ENCODE results near the gene ZNF626. TPM values are rescaled to one million over a fixed set of nuclear protein-coding genes. Genes with fewer than 3 reads are reported as not detected.
A peak's percentile ranks its signal among the peaks of the same experiment; 100 is the strongest.

ZNF626 gene
- 26.7 and 60.5 TPM in 2 replicates for total RNA-seq (ENCODE audit: low replicate concordance)

DNA sequence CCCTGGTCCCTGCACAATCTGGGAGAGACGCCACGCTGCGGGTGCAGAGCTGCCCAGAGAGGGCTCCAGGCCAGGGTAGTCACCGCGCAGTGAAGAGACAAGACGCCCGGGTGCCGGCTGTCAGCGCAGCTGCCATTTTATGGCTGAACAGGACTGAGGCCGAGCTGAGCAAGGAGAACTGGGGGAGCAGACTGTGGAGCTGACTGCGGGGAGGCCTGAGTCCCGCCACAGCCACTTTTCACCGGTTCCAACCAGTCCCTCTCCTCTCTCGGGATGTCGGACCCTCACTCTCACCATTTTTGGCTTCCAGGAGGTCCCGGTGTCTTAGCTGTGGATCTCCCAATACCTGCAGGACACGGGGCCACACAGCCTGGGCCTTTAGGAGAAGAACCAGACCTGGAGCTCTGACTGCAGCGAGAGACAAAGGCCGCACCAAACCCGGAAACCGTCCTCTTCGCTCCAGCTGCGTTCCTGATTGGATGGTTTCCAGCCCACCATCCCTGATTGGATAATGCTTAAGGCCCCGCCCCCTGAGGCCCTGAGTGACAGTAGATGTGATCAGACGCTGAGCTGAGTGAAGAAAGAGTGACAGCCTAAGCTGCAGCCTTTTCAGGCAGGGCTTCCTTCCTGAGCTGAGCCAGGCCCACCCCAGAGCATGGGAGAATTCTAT is at the start of gene ZNF626:
TSS of gene ZNF626 (minus strand) at position 422 of the 670 bp plus-strand sequence. CDS start at position 297, 125 bp downstream.
- Mint-ChIP-seq H3K27ac (peak within 1 kb of the TSS; percentile 81), H3K27me3 (ENCODE audit: insufficient read depth, low read depth) (peaks cover 17% of the 10 kb centered on the region), H3K4me1 (no peaks in the 10 kb centered on the region), H3K36me3 (peaks cover 31% of the 10 kb centered on the region), H3K9me3 (peaks cover 80% of the 10 kb centered on the region), H3K4me3 (peak within 1 kb of the TSS; percentile 95)
- Histone ChIP-seq H3F3A (ENCODE audit: low read depth) (peaks cover 7% of the 10 kb centered on the region), H3K4me3 (peak within 1 kb of the TSS; percentile 77), H3K27ac (peak within 1 kb of the TSS; percentile 98), H2AFZ (replicated peaks) (peak within 1 kb of the TSS; percentile 81), H3K4me2 (peak within 1 kb of the TSS; percentile 84), H3K4me1 (peaks cover 27% of the 10 kb centered on the region), H4K20me1 (ENCODE audit: low read depth) (peaks cover 16% of the 10 kb centered on the region), H3K9ac (peak within 1 kb of the TSS; percentile 97), H3K36me3 (peaks cover 16% of the 10 kb centered on the region), H3K79me2 (ENCODE audit: low read depth) (peaks cover 50% of the 10 kb centered on the region), H3K9me3 (ENCODE audit: low read depth) (peaks cover 3% of the 10 kb centered on the region), H3K27me3 (no peaks in the 10 kb centered on the region)
- peak; percentile 99 for DNase-seq (ENCODE audit: low spot score)
- TF ChIP-seq EZH2 (IDR thresholded peaks at IDR 0.05): no peak
- TF ChIP-seq, protein P1, sequence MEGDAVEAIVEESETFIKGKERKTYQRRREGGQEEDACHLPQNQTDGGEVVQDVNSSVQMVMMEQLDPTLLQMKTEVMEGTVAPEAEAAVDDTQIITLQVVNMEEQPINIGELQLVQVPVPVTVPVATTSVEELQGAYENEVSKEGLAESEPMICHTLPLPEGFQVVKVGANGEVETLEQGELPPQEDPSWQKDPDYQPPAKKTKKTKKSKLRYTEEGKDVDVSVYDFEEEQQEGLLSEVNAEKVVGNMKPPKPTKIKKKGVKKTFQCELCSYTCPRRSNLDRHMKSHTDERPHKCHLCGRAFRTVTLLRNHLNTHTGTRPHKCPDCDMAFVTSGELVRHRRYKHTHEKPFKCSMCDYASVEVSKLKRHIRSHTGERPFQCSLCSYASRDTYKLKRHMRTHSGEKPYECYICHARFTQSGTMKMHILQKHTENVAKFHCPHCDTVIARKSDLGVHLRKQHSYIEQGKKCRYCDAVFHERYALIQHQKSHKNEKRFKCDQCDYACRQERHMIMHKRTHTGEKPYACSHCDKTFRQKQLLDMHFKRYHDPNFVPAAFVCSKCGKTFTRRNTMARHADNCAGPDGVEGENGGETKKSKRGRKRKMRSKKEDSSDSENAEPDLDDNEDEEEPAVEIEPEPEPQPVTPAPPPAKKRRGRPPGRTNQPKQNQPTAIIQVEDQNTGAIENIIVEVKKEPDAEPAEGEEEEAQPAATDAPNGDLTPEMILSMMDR (IDR thresholded peaks at IDR 0.05): no peak
- TF ChIP-seq EZH2phosphoT487 (IDR thresholded peaks at IDR 0.05): no peak

DNA sequence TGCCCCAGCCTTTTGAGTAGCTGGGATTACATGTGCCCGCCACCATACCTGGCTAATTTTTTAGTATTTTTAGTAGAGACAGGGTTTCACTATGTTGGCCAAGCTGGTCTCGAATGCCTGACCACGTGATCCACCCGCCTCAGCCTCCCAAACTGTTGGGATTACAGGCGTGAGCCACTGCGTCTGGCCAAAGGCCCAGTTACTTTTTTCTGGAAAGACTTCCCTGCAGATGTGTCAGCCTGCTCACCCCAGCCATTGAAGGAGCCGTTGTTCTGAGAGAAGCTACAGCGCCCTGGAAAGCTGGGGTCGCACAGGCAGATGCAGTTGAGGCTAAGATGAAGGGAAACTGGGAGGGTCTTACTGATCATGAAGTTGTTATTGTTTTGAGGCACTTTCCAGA is 7.9 kb upstream of the ZNF626 start:
- Mint-ChIP-seq H3K27ac (no peak overlapping the region), H3K36me3 (no peaks in the 10 kb centered on the region), H3K4me1 (no peaks in the 10 kb centered on the region), H3K9me3 (peaks cover 37% of the 10 kb centered on the region), H3K4me3 (no peak overlapping the region), H3K27me3 (ENCODE audit: insufficient read depth, low read depth) (peaks cover 4% of the 10 kb centered on the region)
- H3K4me1 ChIP-seq: peaks cover 11% of the 10 kb centered on the region
- H3F3A ChIP-seq (ENCODE audit: low read depth): peaks cover 7% of the 10 kb centered on the region
- no peak overlapping the region for H2AFZ ChIP-seq (replicated peaks)
- H3K79me2 ChIP-seq (ENCODE audit: low read depth): no peaks in the 10 kb centered on the region
- no peak overlapping the region for H3K4me3 ChIP-seq
- no peak overlapping the region for H3K9ac ChIP-seq
- no peak for TF ChIP-seq EZH2phosphoT487 (IDR thresholded peaks at IDR 0.05)
- TF ChIP-seq EZH2 (IDR thresholded peaks at IDR 0.05): no peak
- TF ChIP-seq, protein P1 (IDR thresholded peaks at IDR 0.05): no peak
- H3K36me3 ChIP-seq: no peaks in the 10 kb centered on the region
- H3K27ac ChIP-seq: no peak overlapping the region
- H3K4me2 ChIP-seq: no peak overlapping the region
- no peaks in the 10 kb centered on the region for H3K9me3 ChIP-seq (ENCODE audit: low read depth)
- no peaks in the 10 kb centered on the region for H4K20me1 ChIP-seq (ENCODE audit: low read depth)
- H3K27me3 ChIP-seq: no peaks in the 10 kb centered on the region
- no peak for DNase-seq (ENCODE audit: low spot score)

DNA sequence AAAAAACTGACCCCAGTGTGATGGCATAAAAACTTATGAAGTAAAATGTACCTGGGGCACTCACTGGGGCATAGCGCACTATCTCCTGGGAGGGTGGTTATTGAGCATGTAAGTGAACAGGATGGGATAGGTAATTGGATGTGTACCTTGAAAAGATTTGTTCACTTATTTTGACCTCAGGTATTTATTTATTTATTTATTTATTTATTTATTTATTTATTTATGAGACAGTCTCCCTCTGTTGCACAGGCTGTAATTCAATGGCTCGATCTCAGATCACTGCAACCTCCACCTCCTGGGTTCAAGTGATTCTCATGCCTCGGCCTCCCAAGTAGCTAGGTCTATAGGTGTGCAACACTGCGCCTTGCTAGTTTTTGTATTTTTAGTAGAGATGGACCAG is 5.9 kb upstream of the ZNF626 start:
- H3K4me3 Mint-ChIP-seq: no peak overlapping the region
- H3K27me3 ChIP-seq: no peaks in the 10 kb centered on the region
- no peak overlapping the region for H3K4me3 ChIP-seq
- peaks cover 7% of the 10 kb centered on the region for H3K27me3 Mint-ChIP-seq (ENCODE audit: insufficient read depth, low read depth)
- no peak overlapping the region for H3K27ac ChIP-seq
- H3K4me1 Mint-ChIP-seq: no peaks in the 10 kb centered on the region
- H3F3A ChIP-seq (ENCODE audit: low read depth): peaks cover 7% of the 10 kb centered on the region
- no peak overlapping the region for H3K9ac ChIP-seq
- H3K4me1 ChIP-seq: peaks cover 11% of the 10 kb centered on the region
- no peak overlapping the region for H2AFZ ChIP-seq (replicated peaks)
- TF ChIP-seq EZH2 (IDR thresholded peaks at IDR 0.05) (no peak), EZH2phosphoT487 (IDR thresholded peaks at IDR 0.05) (no peak)
- TF ChIP-seq, protein P1 (IDR thresholded peaks at IDR 0.05): no peak
- DNase-seq (ENCODE audit: low spot score): no peak
- no peak overlapping the region for H3K4me2 ChIP-seq
- peaks cover 55% of the 10 kb centered on the region for H3K9me3 Mint-ChIP-seq
- H3K9me3 ChIP-seq (ENCODE audit: low read depth): no peaks in the 10 kb centered on the region
- no peaks in the 10 kb centered on the region for H3K79me2 ChIP-seq (ENCODE audit: low read depth)
- no peaks in the 10 kb centered on the region for H3K36me3 ChIP-seq
- no peak overlapping the region for H3K27ac Mint-ChIP-seq
- no peaks in the 10 kb centered on the region for H4K20me1 ChIP-seq (ENCODE audit: low read depth)
- no peaks in the 10 kb centered on the region for H3K36me3 Mint-ChIP-seq
